ENCODE data around the gene PROC.

Gene PROC

GRCh38 chr2:127463155-127463991, 45.1 kb downstream of the PROC start:
- DNase-seq: no peak

DNA sequence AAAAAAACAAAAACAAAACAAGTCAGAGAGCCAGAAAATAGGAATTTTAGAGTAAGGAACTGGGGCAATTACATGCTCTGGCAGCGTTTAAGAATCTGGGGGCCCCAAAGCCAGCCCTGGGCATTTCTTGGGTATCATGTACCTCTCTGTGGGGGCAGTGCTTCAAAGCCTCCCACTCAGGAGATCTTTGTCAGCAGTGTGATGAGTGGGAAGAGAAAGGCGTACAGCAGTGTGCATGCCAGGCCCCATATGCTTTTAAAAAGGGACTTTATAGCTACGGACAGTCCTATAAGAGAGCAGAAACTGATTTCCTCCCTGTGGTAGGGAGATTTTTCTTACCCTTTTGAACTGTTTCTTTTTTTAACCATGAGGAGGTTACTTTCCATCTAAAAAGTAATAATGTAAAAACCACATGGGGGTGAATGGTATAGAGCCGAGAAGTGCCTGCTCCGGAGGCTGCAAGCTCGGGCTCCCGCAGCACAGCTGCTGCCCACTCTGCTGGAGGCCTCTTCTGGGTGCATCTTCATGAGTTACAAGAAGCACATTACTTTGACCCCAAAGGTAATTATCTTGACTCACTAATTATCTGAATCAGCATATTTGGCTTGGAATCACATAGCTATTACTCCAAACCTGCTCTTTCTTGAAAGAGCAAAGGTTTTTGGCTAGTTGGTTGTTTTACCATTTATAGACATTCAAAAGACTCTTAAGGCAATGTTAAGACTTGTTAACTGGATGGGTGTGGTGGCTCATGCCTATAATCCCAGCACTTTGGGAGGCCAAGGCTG, 46.4 kb downstream of the PROC start:
- DNase-seq: no peak

DNA sequence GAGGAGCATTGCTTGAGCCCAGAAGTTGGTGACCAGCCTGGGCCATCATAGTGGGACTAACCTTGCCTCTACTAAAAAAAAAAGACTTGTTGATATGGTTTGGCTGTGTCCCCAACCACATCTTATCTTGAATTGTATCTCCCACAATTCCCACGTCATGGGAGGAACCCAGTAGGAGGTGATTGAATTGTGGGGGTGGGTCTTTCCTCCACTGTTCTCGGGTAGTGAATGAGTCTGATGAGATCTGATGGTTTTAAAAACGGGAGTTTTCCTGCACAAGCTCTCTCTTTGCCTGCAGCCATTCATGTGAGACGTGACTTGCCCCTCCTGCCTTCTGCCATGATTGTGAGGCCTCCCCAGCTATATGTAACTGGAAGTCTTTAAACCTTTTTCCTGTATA, 47.0 kb downstream of the PROC start:
- DNase-seq: no peak

DNA sequence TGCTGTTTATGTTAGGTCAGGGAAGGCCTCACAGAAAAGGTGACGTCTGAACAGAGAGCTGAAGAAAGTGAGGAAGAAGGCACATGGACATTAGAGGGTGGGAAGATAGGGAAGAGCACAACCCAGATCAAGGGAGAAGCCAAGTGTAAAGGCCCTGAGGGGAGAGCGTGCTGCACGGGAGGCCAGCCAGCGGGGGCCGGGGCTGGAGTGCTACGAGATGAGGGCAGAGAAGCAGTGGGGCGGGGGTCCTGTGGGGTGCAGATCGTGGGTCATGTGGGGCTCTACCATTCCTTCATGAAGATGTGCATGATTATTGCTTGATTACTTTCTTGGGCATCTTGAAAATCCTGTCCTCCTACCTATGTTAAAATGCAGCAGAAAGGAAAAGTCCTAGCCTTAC, 50.8 kb downstream of the PROC start:
- DNase-seq: no peak

DNA sequence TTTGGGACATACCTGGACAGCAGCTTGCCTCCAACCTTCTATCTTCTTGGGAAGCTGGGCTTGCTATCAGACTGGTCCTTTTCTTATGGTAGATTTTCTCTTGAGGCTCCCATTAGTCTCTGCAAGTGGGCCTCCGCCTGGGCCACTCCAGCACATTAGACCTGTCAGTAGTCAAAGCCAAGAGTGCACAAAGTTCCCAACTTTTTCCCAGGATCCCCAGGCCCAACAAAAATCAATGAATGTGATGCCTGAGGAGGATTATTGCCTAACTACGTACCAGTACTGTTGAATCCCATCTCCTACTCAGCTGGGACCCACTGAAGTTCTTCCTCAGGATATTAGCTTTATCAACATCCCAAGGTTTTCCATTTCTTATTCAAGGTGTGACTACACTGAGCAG, 51.7 kb downstream of the PROC start:
- no peak for DNase-seq

DNA sequence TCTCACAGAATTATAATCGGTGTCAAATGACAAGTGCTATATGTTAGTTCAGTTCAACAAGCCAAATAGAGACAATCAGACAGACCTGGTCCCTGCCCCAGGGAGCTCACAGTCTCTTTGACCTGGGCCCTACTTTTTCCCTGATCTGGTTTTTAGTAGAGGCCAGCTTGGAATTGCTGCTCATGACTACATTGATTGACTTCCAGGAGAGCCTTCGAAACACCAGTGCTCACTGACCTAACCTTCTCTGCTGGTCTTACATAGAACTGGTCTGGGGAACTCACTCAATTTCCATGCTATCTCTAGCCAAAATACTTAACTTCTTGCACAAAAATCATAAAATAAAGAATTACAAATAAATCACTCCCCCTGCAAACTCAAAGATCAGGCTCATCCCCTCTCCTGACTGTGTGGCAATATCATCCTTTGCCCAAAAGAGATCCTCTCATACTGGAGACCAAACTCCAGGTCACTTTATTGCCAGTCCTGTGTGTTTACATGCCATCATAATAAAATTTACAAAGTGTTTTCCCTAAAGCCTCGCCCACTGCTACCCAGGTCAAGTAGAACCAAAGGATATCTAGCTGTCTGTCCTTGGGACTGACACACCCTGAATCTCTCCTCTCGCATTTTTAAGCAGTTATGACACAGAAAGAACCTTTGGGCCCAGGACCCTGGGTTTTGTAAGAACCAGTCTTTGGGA, 53.2 kb downstream of the PROC start:
- no peak for DNase-seq

DNA sequence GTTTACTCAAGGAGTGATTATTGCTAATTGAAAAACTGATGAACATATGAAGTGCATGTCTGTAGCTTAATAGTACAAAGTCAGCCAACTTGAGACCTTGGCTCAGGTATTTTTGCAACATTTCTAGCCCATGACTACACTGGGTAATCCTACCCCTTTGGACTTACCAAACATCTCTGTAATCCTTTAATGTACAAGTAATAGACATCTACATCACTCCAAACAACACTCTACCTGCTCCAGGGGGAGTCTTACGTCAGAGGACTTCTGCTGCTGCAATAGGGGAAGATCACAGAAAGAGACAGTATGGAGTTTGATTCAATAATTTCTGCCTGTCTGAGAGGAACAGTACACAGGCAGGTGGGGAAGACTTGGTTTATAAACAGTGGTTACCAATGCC, 54.0 kb downstream of the PROC start:
- no peak for DNase-seq

- no peak for DNase-seq
Observed at GRCh38 chr2:127475788-127476187, 57.6 kb downstream of the PROC start.

Measured in hippocampal formation (tissue), 2 donors.